Esophagus muscularis mucosa (tissue), 4 donors: Measurements from ENCODE around the gene HSPB6.

Experiments
- CTCF ChIP-seq, 3 experiments: fragments of 200-600 bp in 2 of 3; fragments of 450-650 bp in 1 of 3; sonication (generic) in 2 of 3; IDR thresholded peaks; one replicate each; pipeline ENCODE4 v1.5.1; 2017 to 2019; ENCODE audit warnings: antibody characterized with exemption in 3 of 3, mild to moderate bottlenecking in 2 of 3, moderate library complexity in 1 of 3
- EP300 ChIP-seq: sonication (generic); formaldehyde crosslinking; IDR thresholded peaks from one replicate; pipeline ENCODE4 v1.6.1; 2017; ENCODE audit warnings: antibody characterized with exemption
- POLR2A ChIP-seq: fragments of 450-650 bp; IDR thresholded peaks from one replicate; pipeline ENCODE4 v1.6.1; 2017; ENCODE audit warnings: antibody characterized with exemption, moderate library complexity, mild to moderate bottlenecking, low read depth
- POLR2AphosphoS5 ChIP-seq, 2 donors: sonication (generic); formaldehyde crosslinking; IDR thresholded peaks; one replicate each; pipeline ENCODE4 v1.6.1; 2017; ENCODE audit warnings: antibody characterized with exemption in 2 of 2

GRCh38 chr19:35738887-35739229, 18.0 kb downstream of the HSPB6 start:
- TF ChIP-seq POLR2AphosphoS5 (IDR thresholded peaks at IDR 0.05) (no peak), CTCF (IDR thresholded peaks at IDR 0.05) (no peak), POLR2A (no peak), EP300 (no peak)
